CD14-positive monocyte (primary cell): ENCODE results near the gene HAS3. TPM values are rescaled to one million over a fixed set of nuclear protein-coding genes. Genes with fewer than 3 reads are reported as not detected.

Source experiments
- DNase-seq, 3 donors: peaks; one replicate each; pipeline ENCODE4 v3.0.0-alpha.2; 2011 to 2022
- H2AFZ ChIP-seq: 2 replicates; pipeline ENCODE4 v1.6.0; 2012; ENCODE audit warnings: mild to moderate bottlenecking, low read depth, low read length, inconsistent platforms; ENCODE audit not compliant: insufficient read depth, poor library complexity, severe bottlenecking
- H3K27ac ChIP-seq, 2 donors: 1 replicate in 1 of 2; 2 replicates in 1 of 2; pipeline ENCODE4 v1.5.1; 2012 to 2013; ENCODE audit warnings: low read length in 2 of 2, control low read depth in 1 of 2, inconsistent platforms in 1 of 2, low read depth in 1 of 2, mild to moderate bottlenecking in 1 of 2
- H3K27me3 ChIP-seq, 2 donors: one replicate each; pipeline versions ENCODE4 v1.6.0 to v1.6.1; 2011 to 2013; ENCODE audit warnings: low read length in 2 of 2; ENCODE audit not compliant: control insufficient read depth in 2 of 2, insufficient read depth in 2 of 2
- H3K36me3 ChIP-seq, 2 donors: replicated peaks in 1 of 2; 1 replicate in 1 of 2; 2 replicates in 1 of 2; pipeline versions ENCODE4 v1.5.1 to v1.6.1; 2012 to 2013; ENCODE audit warnings: low read length in 2 of 2, control low read depth in 1 of 2, inconsistent platforms in 1 of 2, mild to moderate bottlenecking in 1 of 2; ENCODE audit not compliant: insufficient read depth in 2 of 2, control insufficient read depth in 1 of 2
- H3K4me1 ChIP-seq, 2 donors: 1 replicate in 1 of 2; 2 replicates in 1 of 2; pipeline versions ENCODE4 v1.5.1 to v1.6.1; 2012 to 2013; ENCODE audit warnings: low read length in 2 of 2, control low read depth in 1 of 2, inconsistent platforms in 1 of 2, mild to moderate bottlenecking in 1 of 2, moderate library complexity in 1 of 2; ENCODE audit not compliant: insufficient read depth in 2 of 2, control insufficient read depth in 1 of 2
- H3K4me2 ChIP-seq: replicated peaks from 2 replicates; pipeline ENCODE3; 2012; ENCODE audit warnings: low read length, moderate library complexity, mild to moderate bottlenecking; ENCODE audit not compliant: poor library complexity, severe bottlenecking; ENCODE audit errors: extremely low read depth
- H3K4me3 ChIP-seq, 3 experiments: fragments of 200-600 bp in 1 of 3; sonication (generic) in 1 of 3; replicated peaks in 1 of 3; 1 replicate in 2 of 3; 2 replicates in 1 of 3; pipeline ENCODE4 v1.5.1; 2011 to 2013; ENCODE audit warnings: low read length in 3 of 3, mild to moderate bottlenecking in 3 of 3, control low read depth in 2 of 3, low read depth in 2 of 3, inconsistent platforms in 1 of 3, moderate library complexity in 1 of 3
- H3K79me2 ChIP-seq: 2 replicates; pipeline ENCODE4 v1.6.0; 2012; ENCODE audit warnings: mild to moderate bottlenecking, control low read depth, inconsistent platforms, low read length, moderate library complexity; ENCODE audit not compliant: insufficient read depth
- H3K9ac ChIP-seq: 2 replicates; pipeline ENCODE4 v1.6.0; 2017; ENCODE audit warnings: low read length, mild to moderate bottlenecking; ENCODE audit not compliant: insufficient read depth, poor library complexity, severe bottlenecking
- H3K9me3 ChIP-seq, 2 donors: replicated peaks in 1 of 2; 1 replicate in 1 of 2; 2 replicates in 1 of 2; pipeline versions ENCODE4 v1.5.1 to v1.6.1; 2012 to 2013; ENCODE audit warnings: low read length in 2 of 2, control low read depth in 1 of 2; ENCODE audit not compliant: control insufficient read depth in 1 of 2, insufficient read depth in 1 of 2
- H4K20me1 ChIP-seq: 2 replicates; pipeline ENCODE4 v1.6.0; 2012; ENCODE audit warnings: mild to moderate bottlenecking, low read length, control low read depth, moderate library complexity; ENCODE audit not compliant: insufficient read depth
- H3K27ac Mint-ChIP-seq, 7 donors: one replicate each; pipeline ENCODE4 v1.8.0; 2020; ENCODE audit warnings: mild to moderate bottlenecking in 7 of 7, mixed read lengths in 7 of 7, moderate library complexity in 6 of 7, inconsistent platforms in 2 of 7
- H3K27me3 Mint-ChIP-seq, 3 donors: one replicate each; pipeline ENCODE4 v1.8.0; 2021 to 2022; ENCODE audit warnings: low read depth in 3 of 3, mild to moderate bottlenecking in 3 of 3, mixed read lengths in 3 of 3, moderate library complexity in 3 of 3, inconsistent platforms in 1 of 3
- H3K36me3 Mint-ChIP-seq, 2 donors: one replicate each; pipeline ENCODE4 v1.8.0; 2020; ENCODE audit warnings: mixed read lengths in 2 of 2, inconsistent platforms in 1 of 2, mild to moderate bottlenecking in 1 of 2
- H3K4me1 Mint-ChIP-seq: one replicate; pipeline ENCODE4 v1.8.0; 2020; ENCODE audit warnings: mild to moderate bottlenecking, mixed read lengths
- H3K4me3 Mint-ChIP-seq, 2 donors: one replicate each; pipeline ENCODE4 v1.8.0; 2020; ENCODE audit warnings: mild to moderate bottlenecking in 2 of 2, mixed read lengths in 2 of 2, moderate library complexity in 1 of 2
- H3K9me3 Mint-ChIP-seq, 7 donors: one replicate each; pipeline ENCODE4 v1.8.0; 2020 to 2022; ENCODE audit warnings: mixed read lengths in 7 of 7, mild to moderate bottlenecking in 6 of 7, moderate library complexity in 6 of 7, inconsistent platforms in 2 of 7
- WGBS: methylation state at CpG from one replicate; pipeline ENCODE4 v1.1.5; 2013; ENCODE audit warnings: missing lambda C conversion rate; ENCODE audit not compliant: insufficient coverage; 5-methylcytosine and 5-hydroxymethylcytosine counted together
- intact Hi-C, 2 donors: fragments of 100-400 bp; cut with micrococcal nuclease; formaldehyde crosslinking; loops; one replicate each; pipeline versions ENCODE4 v1.15.0 to v1.15.1; 2023
- polyA plus RNA-seq, 3 donors: library from polyadenylated mRNA; depleted of rRNA in 1 of 3; unstranded in 2 of 3; stranded (reverse) in 1 of 3; fragments of 300-500 nt in 2 of 3; fragments of >200 nt in 1 of 3; fragmentation: Illumina TruSeq in 2 of 3; gene quantifications; 1 replicate in 2 of 3; 2 replicates in 1 of 3; pipeline ENCODE4 v1.2.3, GENCODE V29; 2012 to 2021
- TF ChIP-seq, protein P1 (sequence below): fragments of 200-600 bp; IDR thresholded peaks from one replicate; pipeline ENCODE4 v1.8.0; 2022; ENCODE audit warnings: antibody characterized with exemption, mild to moderate bottlenecking

Gene HAS3
- polyA plus RNA-seq, 3 donors = 1.3 TPM; not detected in 2

- no peak overlapping the region for H3K4me2 ChIP-seq
- H3K4me3 ChIP-seq = no peak overlapping the region
- peaks cover 51 to 82% of the 10 kb centered on the region in 2 donors for H3K36me3 Mint-ChIP-seq
- H3K27ac Mint-ChIP-seq = no peak overlapping the region
- H3K4me3 Mint-ChIP-seq = no peak overlapping the region
- H3K27me3 ChIP-seq = no peaks in the 10 kb centered on the region
- peaks cover 47 to 74% of the 10 kb centered on the region in 2 donors for H3K36me3 ChIP-seq
- peaks cover 0 to 3% (median 0%) of the 10 kb centered on the region in 7 donors for H3K9me3 Mint-ChIP-seq
- no peak overlapping the region for H2AFZ ChIP-seq
- no peak overlapping the region for H3K27ac ChIP-seq
- no peak overlapping the region for H3K9ac ChIP-seq
- WGBS = 84% methylated on average over 12 of the region's 16 CpGs
- H3K27me3 Mint-ChIP-seq = peaks cover 0 to 2% (median 0%) of the 10 kb centered on the region in 3 donors
- no peaks in the 10 kb centered on the region for H3K4me1 ChIP-seq
- TF ChIP-seq, protein P1, sequence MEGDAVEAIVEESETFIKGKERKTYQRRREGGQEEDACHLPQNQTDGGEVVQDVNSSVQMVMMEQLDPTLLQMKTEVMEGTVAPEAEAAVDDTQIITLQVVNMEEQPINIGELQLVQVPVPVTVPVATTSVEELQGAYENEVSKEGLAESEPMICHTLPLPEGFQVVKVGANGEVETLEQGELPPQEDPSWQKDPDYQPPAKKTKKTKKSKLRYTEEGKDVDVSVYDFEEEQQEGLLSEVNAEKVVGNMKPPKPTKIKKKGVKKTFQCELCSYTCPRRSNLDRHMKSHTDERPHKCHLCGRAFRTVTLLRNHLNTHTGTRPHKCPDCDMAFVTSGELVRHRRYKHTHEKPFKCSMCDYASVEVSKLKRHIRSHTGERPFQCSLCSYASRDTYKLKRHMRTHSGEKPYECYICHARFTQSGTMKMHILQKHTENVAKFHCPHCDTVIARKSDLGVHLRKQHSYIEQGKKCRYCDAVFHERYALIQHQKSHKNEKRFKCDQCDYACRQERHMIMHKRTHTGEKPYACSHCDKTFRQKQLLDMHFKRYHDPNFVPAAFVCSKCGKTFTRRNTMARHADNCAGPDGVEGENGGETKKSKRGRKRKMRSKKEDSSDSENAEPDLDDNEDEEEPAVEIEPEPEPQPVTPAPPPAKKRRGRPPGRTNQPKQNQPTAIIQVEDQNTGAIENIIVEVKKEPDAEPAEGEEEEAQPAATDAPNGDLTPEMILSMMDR = peak; percentile 86
- intact Hi-C loops = loop anchor here (1.0 to 5.0 kb wide), 2 partner anchors 137 kb away; no protein-coding TSS in a partner anchor
- peak; percentile 44 to 71 (median 55) for DNase-seq
- no peaks in the 10 kb centered on the region for H3K9me3 ChIP-seq
- H4K20me1 ChIP-seq = no peaks in the 10 kb centered on the region
- H3K4me1 Mint-ChIP-seq = no peaks in the 10 kb centered on the region
- H3K79me2 ChIP-seq = no peaks in the 10 kb centered on the region
Measured at GRCh38 chr16:69150146-69150865, 44.9 kb downstream of the HAS3 start.

- intact Hi-C loops = no loop called here
- H3K27ac Mint-ChIP-seq = no peak overlapping the region
- Histone ChIP-seq H3K9ac (no peak overlapping the region), H2AFZ (no peak overlapping the region), H3K4me3 (no peak overlapping the region), H3K79me2 (no peaks in the 10 kb centered on the region), H3K36me3 (peaks cover 64 to 91% of the 10 kb centered on the region in 2 donors), H3K4me1 (no peaks in the 10 kb centered on the region), H4K20me1 (no peaks in the 10 kb centered on the region), H3K4me2 (no peak overlapping the region), H3K27me3 (no peaks in the 10 kb centered on the region), H3K27ac (no peak overlapping the region), H3K9me3 (no peaks in the 10 kb centered on the region)
- no CpG with 5 or more reads among the region's 3 CpGs for WGBS
- H3K36me3 Mint-ChIP-seq = peaks cover 68 to 82% of the 10 kb centered on the region in 2 donors
- TF ChIP-seq, protein P1 = no peak
- no peak overlapping the region for H3K4me3 Mint-ChIP-seq
- no peaks in the 10 kb centered on the region for H3K27me3 Mint-ChIP-seq
- H3K4me1 Mint-ChIP-seq = no peaks in the 10 kb centered on the region
- no peaks in the 10 kb centered on the region for H3K9me3 Mint-ChIP-seq
- no peak for DNase-seq
Measured at GRCh38 chr16:69157196-69157595, 51.7 kb downstream of the HAS3 start.
